ENCODE measurements around the gene PCK1.

DNA sequence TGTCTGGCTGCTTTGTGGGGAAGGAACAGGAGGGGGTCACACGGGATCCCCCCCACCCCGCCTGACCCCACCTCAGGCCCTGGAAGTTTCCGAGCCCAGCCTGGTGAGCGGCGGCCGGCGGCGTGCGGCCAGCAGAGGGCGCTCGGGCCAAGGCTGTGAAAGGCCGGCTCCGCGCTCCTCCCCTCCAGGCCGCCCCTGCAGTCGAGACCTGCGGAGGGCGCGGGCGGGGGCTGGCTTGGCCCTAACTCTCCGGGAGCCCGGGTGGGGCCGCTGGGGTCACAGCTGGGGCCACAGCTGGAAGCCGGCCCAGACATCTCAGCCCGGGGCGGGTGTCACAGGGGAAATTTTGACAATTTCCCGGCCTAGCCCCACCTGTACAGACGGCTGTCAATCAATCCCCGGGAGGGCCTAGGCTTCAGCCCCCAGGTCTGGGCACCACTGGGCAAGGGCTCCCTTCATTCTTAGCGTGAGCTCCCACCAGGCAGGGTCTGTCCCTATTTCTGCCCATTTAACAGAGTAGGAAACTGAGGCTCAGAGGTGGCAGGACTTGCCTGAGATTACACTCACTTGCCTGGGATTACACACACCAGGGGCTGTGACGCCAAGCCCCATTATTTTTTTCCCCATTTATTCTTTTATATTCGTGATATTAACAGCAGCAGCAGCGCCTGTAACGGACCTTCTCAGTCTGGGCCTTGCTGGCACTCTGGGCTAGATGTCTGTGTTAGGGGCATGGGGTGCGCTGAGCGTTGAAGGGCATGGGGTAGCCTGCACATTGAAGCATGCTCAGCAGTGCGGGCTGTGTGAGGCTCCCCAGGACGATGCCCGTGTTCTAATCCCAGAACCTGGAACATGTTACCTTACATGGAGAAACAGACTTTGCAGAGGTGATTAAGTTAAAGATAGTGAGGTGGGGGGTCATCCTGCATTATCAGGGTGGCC is 36.4 kb downstream of the PCK1 start:
- TF ChIP-seq EZH2 (IDR thresholded peaks at IDR 0.05; ENCODE audit: low read depth): no peak
- TF ChIP-seq, protein P1, sequence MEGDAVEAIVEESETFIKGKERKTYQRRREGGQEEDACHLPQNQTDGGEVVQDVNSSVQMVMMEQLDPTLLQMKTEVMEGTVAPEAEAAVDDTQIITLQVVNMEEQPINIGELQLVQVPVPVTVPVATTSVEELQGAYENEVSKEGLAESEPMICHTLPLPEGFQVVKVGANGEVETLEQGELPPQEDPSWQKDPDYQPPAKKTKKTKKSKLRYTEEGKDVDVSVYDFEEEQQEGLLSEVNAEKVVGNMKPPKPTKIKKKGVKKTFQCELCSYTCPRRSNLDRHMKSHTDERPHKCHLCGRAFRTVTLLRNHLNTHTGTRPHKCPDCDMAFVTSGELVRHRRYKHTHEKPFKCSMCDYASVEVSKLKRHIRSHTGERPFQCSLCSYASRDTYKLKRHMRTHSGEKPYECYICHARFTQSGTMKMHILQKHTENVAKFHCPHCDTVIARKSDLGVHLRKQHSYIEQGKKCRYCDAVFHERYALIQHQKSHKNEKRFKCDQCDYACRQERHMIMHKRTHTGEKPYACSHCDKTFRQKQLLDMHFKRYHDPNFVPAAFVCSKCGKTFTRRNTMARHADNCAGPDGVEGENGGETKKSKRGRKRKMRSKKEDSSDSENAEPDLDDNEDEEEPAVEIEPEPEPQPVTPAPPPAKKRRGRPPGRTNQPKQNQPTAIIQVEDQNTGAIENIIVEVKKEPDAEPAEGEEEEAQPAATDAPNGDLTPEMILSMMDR (conservative IDR thresholded peaks at IDR 0.05): peak; percentile 97

Data from PC-9 (cell line).